ENCODE measurements around the gene TPPP2.

- TF ChIP-seq RFX5 (IDR thresholded peaks at IDR 0.05; ENCODE audit: low read depth, low read length) (no peak), HDAC2 (IDR thresholded peaks at IDR 0.05) (no peak), ZNF687 (IDR thresholded peaks at IDR 0.05) (no peak), ZZZ3 (IDR thresholded peaks at IDR 0.05; ENCODE audit: control insufficient read depth, insufficient read length, low read depth) (no peak), PAX5 (IDR thresholded peaks at IDR 0.05; ENCODE audit: borderline replicate concordance, low read depth, low read length) (no peak), RCOR1 (conservative IDR thresholded peaks at IDR 0.05; ENCODE audit: low read depth, low read length) (no peak), BACH1 (IDR thresholded peaks at IDR 0.05; ENCODE audit: borderline replicate concordance) (no peak), SPI1 (IDR thresholded peaks at IDR 0.05; ENCODE audit: borderline replicate concordance, insufficient read depth, low read depth, low read length) (no peak), POLR2A (IDR thresholded peaks at IDR 0.05; ENCODE audit: low read depth, low read length) (no peak), NR2C1 (IDR thresholded peaks at IDR 0.05) (no peak), YBX1 (IDR thresholded peaks at IDR 0.05) (no peak)
- TF ChIP-seq, protein P1, sequence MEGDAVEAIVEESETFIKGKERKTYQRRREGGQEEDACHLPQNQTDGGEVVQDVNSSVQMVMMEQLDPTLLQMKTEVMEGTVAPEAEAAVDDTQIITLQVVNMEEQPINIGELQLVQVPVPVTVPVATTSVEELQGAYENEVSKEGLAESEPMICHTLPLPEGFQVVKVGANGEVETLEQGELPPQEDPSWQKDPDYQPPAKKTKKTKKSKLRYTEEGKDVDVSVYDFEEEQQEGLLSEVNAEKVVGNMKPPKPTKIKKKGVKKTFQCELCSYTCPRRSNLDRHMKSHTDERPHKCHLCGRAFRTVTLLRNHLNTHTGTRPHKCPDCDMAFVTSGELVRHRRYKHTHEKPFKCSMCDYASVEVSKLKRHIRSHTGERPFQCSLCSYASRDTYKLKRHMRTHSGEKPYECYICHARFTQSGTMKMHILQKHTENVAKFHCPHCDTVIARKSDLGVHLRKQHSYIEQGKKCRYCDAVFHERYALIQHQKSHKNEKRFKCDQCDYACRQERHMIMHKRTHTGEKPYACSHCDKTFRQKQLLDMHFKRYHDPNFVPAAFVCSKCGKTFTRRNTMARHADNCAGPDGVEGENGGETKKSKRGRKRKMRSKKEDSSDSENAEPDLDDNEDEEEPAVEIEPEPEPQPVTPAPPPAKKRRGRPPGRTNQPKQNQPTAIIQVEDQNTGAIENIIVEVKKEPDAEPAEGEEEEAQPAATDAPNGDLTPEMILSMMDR (IDR thresholded peaks at IDR 0.05 in 2 of 3, conservative IDR thresholded peaks at IDR 0.05 in 1 of 3; ENCODE audit: control insufficient read depth in 2 of 3, extremely low read depth in 1 of 3, insufficient read depth in 1 of 3, low read depth in 3 of 3, low read length in 3 of 3): no peak
- TF ChIP-seq, protein P2, sequence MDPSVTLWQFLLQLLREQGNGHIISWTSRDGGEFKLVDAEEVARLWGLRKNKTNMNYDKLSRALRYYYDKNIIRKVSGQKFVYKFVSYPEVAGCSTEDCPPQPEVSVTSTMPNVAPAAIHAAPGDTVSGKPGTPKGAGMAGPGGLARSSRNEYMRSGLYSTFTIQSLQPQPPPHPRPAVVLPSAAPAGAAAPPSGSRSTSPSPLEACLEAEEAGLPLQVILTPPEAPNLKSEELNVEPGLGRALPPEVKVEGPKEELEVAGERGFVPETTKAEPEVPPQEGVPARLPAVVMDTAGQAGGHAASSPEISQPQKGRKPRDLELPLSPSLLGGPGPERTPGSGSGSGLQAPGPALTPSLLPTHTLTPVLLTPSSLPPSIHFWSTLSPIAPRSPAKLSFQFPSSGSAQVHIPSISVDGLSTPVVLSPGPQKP (IDR thresholded peaks at IDR 0.05; ENCODE audit: low read depth, low read length): no peak
Measured at GRCh38 chr14:21030531-21030930, 514 bp downstream of the TPPP2 start.

All from GM12878 (cell line).